Islet of Langerhans (tissue), 1 donor: Measurements from ENCODE around the gene CXCL14.

Experiments
- FAIRE-seq: peaks from one replicate; lab custom pipeline; 2011; peaks lifted over from hg19 to GRCh38; lab: Jason Lieb, UNC

The CXCL14 gene

DNA sequence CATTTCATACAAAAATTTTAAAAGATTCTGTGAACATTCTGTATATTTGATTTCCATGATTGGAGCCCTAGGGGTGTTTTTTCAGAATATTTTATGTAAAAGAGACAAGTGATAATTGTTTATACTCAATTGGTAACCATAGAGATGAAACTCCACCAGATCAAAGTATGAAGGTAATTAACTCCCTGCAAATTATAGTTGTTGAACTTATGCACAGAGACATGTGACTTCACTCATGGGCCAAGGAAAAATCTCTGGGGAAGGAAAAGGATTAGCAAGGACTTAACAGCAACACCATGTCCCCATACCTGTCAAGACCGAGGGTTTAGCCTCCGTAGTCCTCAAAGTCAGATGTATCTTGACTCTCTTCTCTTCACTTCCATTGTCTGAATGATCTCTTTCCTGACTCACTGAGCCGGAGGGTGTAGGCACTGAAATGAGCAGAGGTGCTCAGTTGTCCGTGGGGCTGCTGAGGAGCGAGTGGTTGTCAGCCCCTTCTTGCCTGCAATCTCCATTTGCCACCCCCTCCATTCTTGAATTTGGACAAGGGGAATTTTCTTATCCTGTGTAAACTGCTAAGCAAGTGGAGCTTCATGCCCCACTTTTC lies 17.5 kb upstream of the CXCL14 start:
- FAIRE-seq: no peak

DNA sequence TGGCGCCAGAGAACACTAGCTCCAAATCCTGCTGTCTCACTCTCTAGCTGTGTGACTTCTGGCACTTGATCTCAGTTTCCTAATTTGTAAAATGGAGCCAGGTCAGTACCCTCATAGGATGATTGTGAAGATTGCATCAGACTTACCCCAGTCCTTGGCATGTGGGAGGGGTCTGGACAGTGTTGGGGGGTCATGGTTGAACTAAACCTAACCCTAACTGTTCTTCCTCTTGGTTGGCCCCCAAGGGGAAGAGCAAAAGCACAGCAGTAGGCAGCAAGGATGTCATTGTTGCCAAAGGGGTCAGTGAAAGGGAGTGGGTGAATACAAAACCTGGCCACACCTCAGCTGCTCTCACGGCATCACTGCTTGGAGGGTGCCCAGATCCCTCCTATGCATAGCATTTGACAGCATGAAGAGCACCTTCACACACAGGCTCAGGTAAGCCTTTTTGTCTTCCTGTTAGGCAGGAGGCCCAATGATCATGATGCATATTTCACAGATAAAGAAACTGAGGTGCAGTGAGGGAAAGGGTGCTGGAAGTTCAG lies 15.7 kb upstream of the CXCL14 start:
- no peak for FAIRE-seq

DNA sequence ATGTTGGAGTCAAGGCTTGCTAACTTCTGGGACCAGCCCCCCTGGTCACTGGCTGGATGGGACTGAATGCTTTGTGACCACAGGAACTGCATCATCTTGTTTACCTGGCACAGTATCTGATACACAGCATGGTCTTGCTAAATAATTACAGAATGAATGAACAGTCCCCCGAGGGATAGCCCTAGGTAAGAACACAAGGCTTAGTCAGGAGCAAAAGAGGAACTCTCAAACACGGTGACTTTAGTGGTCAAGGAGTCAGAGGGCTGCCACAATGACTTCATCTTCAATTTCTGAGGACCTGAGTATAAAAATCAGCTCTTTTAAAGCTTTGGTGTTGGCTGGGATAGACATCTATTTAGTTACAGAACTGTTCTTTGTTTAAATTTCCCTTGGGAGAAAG lies 15.1 kb upstream of the CXCL14 start:
- no peak for FAIRE-seq

DNA sequence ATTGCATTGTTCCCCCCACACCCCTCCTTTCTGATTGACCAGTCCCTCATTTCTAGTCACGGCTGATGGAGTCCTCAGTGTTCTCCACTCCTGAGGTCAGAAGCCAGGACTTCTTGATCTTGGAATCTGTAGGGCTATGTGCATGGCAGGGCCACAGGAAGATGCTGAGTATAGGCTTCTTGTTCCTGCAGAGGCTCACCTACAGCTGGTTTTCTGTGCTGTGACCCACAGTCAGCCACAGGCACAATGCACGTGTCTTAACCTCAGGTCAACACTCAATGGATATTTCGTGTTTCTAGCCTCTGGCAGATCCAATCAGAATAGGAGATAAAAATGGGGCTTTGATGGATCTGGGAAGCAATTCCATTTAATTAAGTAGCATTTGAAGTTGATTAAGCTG lies 14.3 kb upstream of the CXCL14 start:
- no peak for FAIRE-seq

DNA sequence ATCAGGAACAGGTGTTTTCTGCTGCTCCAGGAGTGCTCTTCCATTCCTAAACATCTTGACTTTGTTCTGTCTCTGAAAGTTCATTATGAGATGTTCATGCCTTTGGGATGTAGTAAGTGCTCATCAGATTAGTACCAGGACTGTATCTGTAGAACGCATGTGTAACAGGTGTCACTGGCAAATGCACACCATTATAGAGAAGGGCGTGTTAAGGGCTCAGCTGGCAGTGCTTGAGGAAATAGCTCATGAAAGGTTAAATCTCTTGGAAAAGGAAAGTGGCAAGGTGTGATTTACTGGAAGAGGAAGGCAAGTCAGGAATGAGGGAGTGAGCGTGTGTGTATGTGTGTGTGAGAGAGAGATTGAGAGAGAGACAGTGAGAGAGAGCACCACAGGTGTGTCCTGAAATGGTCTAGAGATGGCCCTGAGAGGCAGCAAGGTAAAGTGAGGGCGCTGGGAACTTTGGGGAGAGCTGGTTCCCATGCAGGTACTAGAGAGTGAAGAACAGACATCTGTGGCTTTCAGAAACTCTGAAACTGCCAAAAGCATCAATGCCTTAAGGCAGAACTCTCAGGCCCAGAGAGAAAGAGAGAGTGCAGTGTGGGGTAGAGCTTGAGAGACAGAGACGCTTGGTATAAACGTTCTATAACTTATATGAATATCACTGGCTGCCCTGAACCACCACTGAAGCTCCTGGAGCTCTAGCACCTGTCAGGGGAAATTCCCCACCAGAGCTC lies 13.7 kb upstream of the CXCL14 start:
- FAIRE-seq: no peak

DNA sequence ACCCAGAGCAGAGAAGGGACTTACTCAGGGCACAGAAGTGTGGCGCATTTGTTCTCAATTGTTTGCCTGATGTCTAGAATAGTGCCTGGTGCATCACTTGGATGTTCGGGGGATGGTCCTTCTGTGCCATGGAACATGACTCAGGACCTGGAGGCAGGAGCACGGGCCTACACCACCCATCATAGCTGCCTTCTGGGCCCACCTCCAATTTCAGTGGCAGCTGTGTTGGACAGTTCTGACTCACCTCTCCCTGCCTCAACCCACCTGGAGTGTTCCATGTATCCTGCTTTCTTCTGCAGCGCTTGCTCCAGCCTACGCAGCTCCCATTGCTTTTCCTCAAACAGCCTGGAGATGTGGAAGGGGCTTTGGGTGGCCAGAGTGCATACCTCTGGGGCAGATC lies 12.5 kb upstream of the CXCL14 start:
- no peak for FAIRE-seq

DNA sequence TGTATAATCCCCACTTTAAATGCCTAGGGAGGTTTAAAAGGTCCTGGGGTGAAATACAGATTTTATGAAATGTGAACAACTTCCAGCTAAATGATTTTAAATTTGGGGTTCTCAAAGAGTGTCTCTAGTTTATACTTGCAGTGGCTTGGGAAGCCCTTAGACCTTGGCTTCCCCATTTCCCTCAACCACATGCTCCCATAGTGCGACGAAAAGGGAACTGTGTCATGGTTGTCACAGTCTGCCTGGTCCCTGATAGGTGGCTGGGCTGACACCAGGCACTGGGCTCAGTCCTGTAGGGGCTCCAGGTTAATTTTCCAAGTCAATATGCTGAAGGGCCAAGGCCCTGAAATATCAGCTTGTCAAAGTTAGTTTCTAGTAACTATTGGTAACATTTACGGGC lies 10.4 kb upstream of the CXCL14 start:
- no peak for FAIRE-seq

DNA sequence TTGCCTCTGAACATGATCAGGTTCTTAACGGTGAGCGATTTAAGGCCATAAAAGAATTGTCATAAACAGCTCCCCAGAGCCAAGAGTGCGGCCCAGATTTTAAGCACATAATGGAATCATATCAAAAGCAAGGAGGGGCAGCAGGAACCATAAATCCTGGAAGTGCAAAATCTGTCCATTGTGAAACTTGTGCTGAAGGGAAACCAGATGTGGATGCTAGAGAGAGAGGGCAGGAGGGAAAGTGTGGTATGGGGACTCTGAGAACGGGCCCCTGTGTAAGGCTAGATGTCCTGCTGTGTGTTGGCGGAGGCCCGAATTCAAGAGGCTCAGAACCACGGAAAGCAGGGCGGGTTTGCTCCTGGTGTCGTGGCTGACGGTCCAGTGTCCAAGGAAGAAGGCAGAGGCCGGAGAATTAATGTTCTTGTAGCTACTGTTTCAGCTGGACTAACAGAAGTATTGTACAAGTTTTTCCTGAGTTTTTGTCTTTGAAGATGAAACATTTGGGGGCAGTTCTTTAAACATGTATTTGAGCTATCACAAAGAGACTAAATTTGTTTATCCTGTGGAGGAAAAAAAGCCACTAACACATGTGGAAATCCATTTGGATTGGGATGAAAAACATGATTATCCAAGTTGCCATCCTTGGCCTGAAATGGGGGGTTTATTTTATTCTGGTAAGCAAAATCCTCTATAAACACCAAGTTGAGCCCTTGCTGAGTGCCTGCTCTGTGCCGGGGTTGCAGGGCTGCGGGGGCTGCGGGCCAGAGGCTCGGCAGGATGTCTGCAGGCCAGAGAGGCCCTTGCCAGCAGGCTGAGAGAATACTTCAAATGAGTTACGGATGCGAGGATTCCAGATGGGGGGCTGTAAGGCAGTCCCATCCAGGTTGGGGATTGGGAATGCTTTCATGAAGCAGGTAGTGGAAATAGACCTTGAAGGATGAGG lies 9.2 kb upstream of the CXCL14 start:
- FAIRE-seq: no peak

DNA sequence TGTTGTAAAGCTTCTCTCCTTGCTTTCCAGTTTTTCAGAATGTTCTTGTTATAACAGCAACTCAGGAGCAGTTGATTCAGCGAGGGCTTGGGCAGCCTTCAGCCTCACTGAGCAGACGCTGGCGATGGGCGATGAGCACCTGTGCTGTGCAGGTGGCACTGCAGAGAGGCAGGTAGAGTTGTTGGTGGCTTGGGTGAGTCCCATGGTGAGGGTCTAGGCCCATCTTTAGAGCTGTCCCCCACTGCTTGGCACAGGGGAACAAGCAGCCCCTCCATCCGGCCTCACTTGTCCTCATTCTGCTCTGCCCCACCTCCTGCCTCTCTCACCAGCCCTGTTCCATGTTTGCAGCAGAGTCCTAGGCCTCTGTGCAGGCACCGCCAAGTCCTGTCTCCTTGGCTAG lies 6.1 kb upstream of the CXCL14 start:
- no peak for FAIRE-seq

DNA sequence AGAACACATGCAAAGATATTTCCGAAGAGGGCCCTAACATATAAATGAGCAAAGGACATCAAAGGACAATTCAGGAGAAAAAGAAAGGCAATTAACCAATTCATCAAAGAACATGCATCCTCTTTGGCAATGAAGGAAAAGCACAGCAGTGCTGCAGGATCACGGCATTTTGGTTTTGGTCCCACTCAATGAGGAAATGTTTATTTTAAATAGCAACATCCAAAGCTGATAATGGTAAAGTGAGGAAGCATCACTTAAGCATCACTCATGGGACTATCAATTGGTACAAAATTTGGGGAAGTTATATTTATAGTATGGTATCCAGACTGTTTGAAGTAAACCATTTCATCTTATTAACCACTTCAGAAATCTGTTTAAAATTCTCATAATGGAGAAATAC lies 5.5 kb upstream of the CXCL14 start:
- FAIRE-seq: no peak

DNA sequence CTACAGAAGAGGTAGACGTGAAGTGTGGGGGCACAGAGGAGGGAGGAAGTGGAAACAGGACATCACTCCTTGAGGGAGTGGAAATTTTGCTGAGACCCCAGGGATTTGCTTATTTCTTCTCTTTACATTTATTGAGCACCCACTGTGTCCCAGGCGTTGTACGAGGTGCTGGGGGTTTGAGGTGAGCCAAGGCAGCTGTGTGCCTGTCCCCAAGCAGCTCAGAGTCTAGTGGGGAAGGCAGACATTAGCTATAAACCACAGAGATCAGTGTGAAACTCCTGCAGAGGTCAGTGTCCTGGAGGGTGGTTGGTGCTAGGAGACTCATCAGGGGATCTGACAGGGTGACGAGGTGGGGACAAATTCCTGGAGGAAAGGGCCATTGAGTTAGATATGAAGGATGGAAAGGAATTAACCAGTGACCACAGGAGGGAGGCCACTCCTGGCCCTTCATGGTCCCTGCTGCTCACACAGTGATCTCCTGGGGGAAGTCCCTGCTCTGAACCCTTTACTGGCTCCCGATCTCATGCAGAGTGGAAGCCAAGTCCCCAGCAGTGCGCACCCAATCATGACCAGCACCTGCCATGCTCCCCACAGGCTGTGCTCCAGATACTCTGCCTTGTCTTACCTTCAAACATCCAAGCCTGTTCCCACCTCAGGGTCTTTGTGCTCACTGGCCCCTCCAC lies 3.4 kb upstream of the CXCL14 start:
- FAIRE-seq: no peak

DNA sequence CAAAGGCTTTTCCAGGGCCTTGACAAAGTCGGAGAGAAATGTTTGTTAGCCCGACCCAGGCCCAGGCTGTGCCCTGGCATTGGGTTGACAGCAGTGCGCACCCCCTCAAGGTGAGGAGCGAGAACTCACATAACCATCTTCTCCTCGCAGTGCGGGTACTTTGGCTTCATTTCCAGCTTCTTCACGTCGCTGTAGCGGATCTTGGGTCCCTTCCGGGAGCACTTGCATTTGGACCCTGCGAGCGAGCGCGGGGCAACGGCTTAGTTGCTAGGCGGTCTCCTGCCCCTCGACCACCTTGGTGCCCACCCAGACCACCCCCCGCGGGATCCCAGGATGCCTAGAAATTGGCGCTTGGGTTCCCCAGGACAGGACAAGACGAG lies 496 bp downstream of the CXCL14 start:
- FAIRE-seq: no peak

DNA sequence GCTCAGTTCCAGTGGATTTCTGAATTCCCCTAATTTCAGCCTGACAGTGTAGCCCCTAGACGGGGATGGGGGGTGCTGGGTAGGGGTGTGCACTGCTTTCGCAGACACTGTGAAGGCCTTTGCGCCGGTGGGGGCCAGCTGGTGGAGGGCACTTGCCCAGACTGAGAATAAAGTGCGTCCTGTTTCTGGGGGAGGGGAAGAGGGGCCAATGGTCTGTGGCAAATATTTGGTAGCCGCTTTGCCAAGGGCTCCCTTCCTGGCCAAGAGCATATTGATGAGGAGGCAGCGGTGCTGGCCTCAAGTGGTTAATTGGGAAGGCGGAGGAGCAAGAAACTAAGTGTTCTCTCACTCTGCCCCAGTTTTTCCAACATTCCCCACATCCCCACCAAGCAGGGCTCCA lies 1.4 kb downstream of the CXCL14 start:
- no peak for FAIRE-seq

DNA sequence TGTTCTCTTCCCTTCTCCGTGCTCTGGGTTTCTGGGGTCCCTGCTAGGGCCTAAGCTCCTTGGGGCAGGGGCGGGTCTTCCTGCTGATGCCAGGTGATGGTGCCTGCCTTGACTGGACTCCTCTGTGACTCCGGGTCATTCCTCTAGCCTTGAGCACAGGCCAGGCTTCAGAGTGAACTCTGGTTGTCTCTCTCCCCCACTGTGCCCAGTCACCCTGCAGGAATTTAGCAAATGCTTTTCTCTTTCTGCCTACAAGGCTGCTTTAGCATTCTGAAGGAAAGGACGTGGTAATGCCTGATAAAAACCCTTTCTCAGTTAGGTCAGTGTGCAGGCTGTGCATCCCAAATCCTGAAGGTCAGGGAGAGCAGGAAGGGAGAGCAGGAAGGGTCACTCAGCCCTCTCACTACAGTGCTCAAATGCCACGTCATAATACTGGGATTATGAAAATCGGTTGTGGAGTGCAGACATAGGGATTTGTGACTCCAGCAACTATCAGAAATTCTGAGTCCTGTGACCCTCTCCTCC lies 2.7 kb downstream of the CXCL14 start:
- no peak for FAIRE-seq

DNA sequence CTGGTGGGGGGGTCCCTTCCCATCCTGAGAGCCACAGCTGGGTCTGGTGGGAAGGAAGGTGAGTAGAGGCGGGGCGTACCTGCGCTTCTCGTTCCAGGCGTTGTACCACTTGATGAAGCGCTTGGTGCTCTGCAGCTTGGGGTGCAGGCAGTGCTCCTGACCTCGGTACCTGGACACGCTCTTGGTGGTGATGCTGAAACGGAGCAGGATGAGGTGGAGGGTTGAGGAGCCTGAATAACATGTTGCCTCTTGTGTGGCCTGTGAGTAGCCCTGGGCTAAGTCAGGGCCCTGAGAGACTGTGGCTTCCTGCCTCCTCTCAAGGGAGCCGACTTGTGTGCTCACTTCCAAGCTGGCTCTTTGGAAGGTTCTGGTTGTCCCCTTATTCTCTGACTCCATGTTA lies 4.3 kb downstream of the CXCL14 start:
- no peak for FAIRE-seq

DNA sequence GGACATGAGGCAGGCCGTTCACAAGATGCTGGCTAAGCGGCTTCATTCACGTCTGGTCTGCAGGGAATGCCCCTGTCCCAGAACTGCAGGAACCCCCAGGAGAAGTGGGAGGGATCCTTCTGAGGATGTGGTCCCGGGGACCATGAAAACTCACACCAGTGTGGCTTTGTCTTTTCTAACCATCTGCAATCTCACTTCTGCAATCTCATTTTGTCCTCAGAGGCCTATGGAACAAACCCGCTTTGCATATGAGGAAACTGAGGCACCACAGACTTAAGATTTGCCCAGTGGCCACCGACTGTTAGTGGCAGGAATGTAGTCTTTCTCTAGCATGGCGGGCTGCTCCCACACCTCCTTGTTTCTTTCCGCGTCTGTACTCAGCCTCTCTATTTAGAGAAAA lies 6.9 kb downstream of the CXCL14 start:
- FAIRE-seq: no peak

DNA sequence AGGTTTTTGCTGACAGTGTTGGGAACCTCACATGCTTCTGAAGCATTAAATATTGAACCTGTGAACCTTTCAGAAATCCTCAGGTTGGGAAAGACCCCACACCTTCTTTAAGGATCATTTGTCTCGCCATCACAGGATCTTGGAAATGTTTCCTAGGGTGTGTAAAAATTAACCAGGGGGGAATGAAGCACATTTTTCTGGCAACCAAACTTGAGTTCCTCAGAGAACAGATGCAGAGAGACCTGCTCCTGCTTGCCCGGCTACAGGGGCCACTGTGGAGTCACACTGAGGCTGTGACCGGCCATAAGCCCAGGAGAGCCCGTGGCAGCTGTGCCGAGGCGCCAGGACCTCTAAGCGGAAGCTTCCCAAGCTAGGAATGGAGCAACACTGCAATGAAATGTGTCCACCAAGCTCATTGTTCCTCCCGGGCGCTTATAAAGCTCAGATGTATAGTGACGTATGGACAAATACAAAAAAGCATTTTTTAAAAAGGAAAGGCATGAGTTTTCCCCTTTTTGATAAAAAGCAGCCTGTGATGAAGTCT lies 7.7 kb downstream of the CXCL14 start:
- no peak for FAIRE-seq

DNA sequence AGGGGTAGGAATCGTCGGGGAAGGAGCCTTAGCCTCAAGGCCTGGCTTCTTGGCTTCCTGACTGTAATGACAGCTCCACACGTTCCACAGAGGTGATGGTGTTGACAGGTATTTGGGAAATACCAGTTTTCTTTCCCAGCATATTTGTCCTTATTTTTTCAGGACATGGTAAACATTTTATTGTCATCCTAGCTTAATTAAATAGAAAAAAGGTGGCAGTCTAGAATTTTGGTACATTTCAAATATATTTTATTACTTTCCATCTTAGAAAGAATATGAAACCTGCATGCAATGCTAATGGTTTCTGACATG lies 8.4 kb downstream of the CXCL14 start:
- no peak for FAIRE-seq

DNA sequence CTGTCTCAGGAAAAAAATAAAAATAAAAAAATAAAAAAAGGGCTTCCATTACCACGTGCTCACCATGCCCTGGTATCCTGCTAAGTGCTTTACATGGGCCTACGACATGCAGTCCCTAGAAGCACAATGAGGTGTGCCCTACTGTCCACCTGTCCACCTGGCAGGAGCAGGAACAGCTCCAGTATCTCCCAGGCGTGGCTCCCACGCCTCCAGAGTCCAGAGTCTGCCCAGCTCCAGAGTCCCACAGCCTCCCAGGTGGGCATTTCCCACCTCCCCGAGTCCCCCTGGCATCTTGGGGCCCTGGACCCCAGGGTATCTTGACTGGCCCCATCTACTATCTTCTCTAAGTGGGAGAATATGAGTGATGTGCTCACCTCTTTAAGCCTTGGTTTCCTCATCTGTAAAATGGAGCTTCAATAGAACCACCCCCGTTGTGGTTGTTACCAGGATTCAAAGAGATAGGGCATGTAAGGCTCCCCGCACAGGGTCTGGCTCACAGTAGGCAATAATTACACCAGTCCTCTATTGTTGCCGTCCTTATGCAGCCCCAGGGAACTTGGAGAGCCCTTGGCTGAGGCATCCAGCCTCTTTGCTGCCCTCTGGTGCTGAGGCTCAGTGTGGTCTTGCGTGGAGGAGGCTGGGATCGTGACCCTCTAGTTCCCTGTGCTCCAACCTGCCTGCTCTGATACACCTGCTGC lies 8.9 kb downstream of the CXCL14 start:
- FAIRE-seq: no peak

DNA sequence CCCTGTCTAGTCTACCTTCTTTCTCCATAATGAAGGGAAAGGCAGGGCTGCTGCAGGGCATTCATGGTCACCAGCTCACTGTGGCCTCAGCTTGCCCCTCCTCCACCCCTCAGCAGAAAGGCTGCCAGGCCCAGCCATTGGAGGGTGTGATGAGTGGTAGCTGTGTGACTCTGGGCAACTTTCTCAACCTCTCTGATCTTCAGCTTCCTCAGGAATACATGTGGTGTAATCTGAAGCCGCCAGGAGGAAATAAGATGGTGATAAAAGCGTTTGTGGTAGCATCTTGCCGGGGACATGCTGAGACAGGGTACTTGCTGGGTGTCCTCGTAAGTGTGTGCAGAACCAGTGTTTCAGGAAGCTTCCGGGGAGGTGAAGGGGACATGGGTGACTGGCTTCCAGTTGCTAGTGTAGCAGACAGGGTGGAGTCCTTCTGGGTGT lies 9.8 kb downstream of the CXCL14 start:
- no peak for FAIRE-seq

DNA sequence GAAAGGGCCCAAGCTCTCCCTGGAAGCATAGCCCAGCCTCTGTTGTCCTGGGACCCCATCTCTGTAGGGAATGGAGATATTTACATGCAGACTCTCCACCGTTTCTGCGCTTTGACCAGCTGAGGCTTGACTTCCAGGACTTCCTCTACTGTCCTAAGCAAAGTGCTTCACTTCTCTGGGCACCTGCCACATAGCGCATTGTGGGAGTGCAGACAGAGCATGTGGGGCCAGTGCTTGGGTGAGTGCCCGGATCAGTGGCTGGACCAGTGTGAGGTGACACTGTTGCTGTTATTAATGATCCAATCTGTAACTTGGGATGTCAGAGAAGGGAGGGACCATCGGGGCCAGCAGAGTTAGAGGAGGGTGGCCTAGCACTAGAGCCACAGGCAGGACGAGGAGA lies 10.5 kb downstream of the CXCL14 start:
- FAIRE-seq: no peak
